Naive thymus-derived CD4-positive, alpha-beta T cell (primary cell): ENCODE measurements around the gene PRKAG2. TPM values are rescaled to one million over a fixed set of nuclear protein-coding genes. Genes with fewer than 3 reads are reported as not detected.

ENCODE experiments used
- ATAC-seq: fragments of 150-1000 bp; cut with Tn5 transposase; 2 replicates; pipeline ENCODE4 v1.10.0; 2021; ENCODE audit warnings: mild to moderate bottlenecking, moderate library complexity
- CTCF ChIA-PET: fragments of 350-600 bp; sonication (Branson Sonifier 250); formaldehyde crosslinking; loops from one replicate; lab custom pipeline; 2021; ENCODE audit warnings: antibody characterized with exemption; lab: Charles Lee
- POLR2A ChIA-PET: fragments of 350-600 bp; sonication (Branson Sonifier 250); formaldehyde crosslinking; loops from one replicate; lab custom pipeline; 2021; ENCODE audit warnings: antibody characterized with exemption, inconsistent platforms; lab: Charles Lee
- DNase-seq, 9 donors: peaks; one replicate each; pipeline versions ENCODE4 v3.0.0 to v3.0.0-alpha.2; 2020 to 2022; ENCODE audit warnings: mixed read lengths in 1 of 9
- H3K27ac ChIP-seq: one replicate; pipeline ENCODE4 v1.7.0; 2013; ENCODE audit warnings: mild to moderate bottlenecking, low read depth, low read length, moderate library complexity
- H3K27me3 ChIP-seq, 2 donors: one replicate each; pipeline ENCODE4 v1.7.0; 2013; ENCODE audit warnings: low read length in 2 of 2, mild to moderate bottlenecking in 2 of 2, moderate library complexity in 2 of 2; ENCODE audit not compliant: control insufficient read depth in 2 of 2, insufficient read depth in 2 of 2
- H3K36me3 ChIP-seq, 3 experiments: 1 replicate in 2 of 3; 2 replicates in 1 of 3; pipeline ENCODE4 v1.7.0; 2013; ENCODE audit warnings: low read length in 3 of 3, mild to moderate bottlenecking in 3 of 3, moderate library complexity in 1 of 3; ENCODE audit not compliant: insufficient read depth in 3 of 3, control insufficient read depth in 2 of 3
- H3K4me1 ChIP-seq, 2 donors: one replicate each; pipeline ENCODE4 v1.7.0; 2013; ENCODE audit warnings: low read length in 2 of 2, mild to moderate bottlenecking in 2 of 2, moderate library complexity in 1 of 2; ENCODE audit not compliant: control insufficient read depth in 2 of 2, insufficient read depth in 2 of 2
- H3K4me3 ChIP-seq: 2 replicates; pipeline ENCODE4 v1.7.0; 2013; ENCODE audit warnings: mild to moderate bottlenecking, low read length
- H3K9me3 ChIP-seq, 3 experiments: 1 replicate in 2 of 3; 2 replicates in 1 of 3; pipeline ENCODE4 v1.7.0; 2013; ENCODE audit warnings: low read length in 3 of 3; ENCODE audit not compliant: control insufficient read depth in 2 of 3
- H3K27ac Mint-ChIP-seq, 9 donors: one replicate each; pipeline ENCODE4 v1.8.0; 2020 to 2022; ENCODE audit warnings: mixed read lengths in 9 of 9, mild to moderate bottlenecking in 8 of 9, moderate library complexity in 5 of 9, inconsistent platforms in 2 of 9
- H3K27me3 Mint-ChIP-seq, 5 donors: one replicate each; pipeline ENCODE4 v1.8.0; 2021 to 2022; ENCODE audit warnings: mixed read lengths in 5 of 5, mild to moderate bottlenecking in 1 of 5
- H3K36me3 Mint-ChIP-seq, 5 donors: one replicate each; pipeline ENCODE4 v1.8.0; 2020 to 2022; ENCODE audit warnings: mixed read lengths in 5 of 5, mild to moderate bottlenecking in 3 of 5, inconsistent platforms in 1 of 5
- H3K4me1 Mint-ChIP-seq, 7 donors: one replicate each; pipeline ENCODE4 v1.8.0; 2020 to 2022; ENCODE audit warnings: mixed read lengths in 7 of 7, mild to moderate bottlenecking in 3 of 7, inconsistent platforms in 1 of 7
- H3K4me3 Mint-ChIP-seq, 10 donors: one replicate each; pipeline ENCODE4 v1.8.0; 2020 to 2022; ENCODE audit warnings: mild to moderate bottlenecking in 10 of 10, mixed read lengths in 10 of 10, moderate library complexity in 6 of 10, inconsistent platforms in 2 of 10
- H3K9me3 Mint-ChIP-seq, 11 donors: one replicate each; pipeline ENCODE4 v1.8.0; 2020 to 2022; ENCODE audit warnings: mixed read lengths in 11 of 11, mild to moderate bottlenecking in 4 of 11, inconsistent platforms in 1 of 11, moderate library complexity in 1 of 11
- intact Hi-C, 2 donors: fragments of 100-400 bp; cut with micrococcal nuclease; formaldehyde crosslinking; loops; one replicate each; pipeline ENCODE4 v1.15.1; 2023
- polyA plus RNA-seq, 2 donors: library from polyadenylated mRNA; unstranded; fragments of 300-500 nt; fragmentation: Illumina TruSeq; gene quantifications; one replicate each; pipeline ENCODE4 v1.2.3, GENCODE V29; 2021
- total RNA-seq, 6 experiments: library from RNA in 5 of 6; stranded (reverse) in 5 of 6; gene quantifications; 1 replicate in 5 of 6; 2 replicates in 1 of 6; pipeline ENCODE4 v1.2.3 and lab custom pipeline; 2021 to 2026

PRKAG2 gene
- total and polyA plus RNA-seq, 7 experiments from 2014 or later, result 15.0 to 74.4 (median 55.7) TPM

DNA sequence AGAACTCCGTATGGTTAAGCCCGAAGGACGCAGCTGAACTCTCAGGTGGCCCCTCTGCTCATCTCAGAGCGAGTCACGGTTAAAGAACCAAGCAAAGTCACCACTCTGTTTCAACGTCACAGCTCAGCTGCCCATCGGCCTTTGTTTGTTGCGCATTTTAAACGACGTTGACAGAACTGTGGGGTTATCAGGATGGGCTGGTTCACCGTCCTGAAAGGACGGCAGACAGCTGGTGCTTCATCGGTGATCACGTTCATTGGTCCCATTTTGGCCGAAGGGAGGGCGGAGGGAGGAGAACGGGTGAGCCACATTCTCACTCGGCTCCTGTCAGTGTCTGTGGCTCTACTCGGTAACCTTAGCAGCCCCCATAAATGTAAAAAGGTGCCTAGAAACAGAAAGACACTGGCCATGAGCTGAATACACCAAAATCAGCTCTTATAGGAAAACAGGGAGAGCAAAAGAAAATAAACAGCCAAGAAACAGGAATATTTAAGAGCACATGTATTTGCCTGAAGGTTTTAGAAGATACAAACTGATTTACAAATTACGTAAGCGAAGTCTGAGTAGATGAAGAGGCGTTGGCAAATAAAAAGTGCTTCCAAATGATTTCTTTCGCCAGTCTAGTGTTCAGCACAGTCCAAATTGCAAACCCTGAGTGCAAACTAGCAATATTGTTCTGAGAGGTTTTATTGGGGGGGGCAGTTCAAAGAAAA is 8.4 kb downstream of the PRKAG2 start:
- peaks cover 0 to 4% (median 0%) of the 10 kb centered on the region in 5 donors for H3K27me3 Mint-ChIP-seq
- Histone ChIP-seq H3K9me3 (no peaks in the 10 kb centered on the region), H3K4me3 (no peak overlapping the region), H3K36me3 (no peaks in the 10 kb centered on the region), H3K27ac (no peak overlapping the region), H3K27me3 (no peaks in the 10 kb centered on the region), H3K4me1 (no peaks in the 10 kb centered on the region)
- peak overlapping the region in 2 of 9 donors; percentile 4 to 21 for H3K27ac Mint-ChIP-seq
- CTCF ChIA-PET, result no interaction called here
- peaks cover 0 to 74% (median 64%) of the 10 kb centered on the region in 7 donors for H3K4me1 Mint-ChIP-seq
- H3K36me3 Mint-ChIP-seq, result peaks cover 0 to 12% (median 0%) of the 10 kb centered on the region in 5 donors
- POLR2A ChIA-PET, result no interaction called here
- H3K4me3 Mint-ChIP-seq, result no peak overlapping the region
- no peak for DNase-seq
- intact Hi-C loops, result no loop called here
- no peaks in the 10 kb centered on the region for H3K9me3 Mint-ChIP-seq
- ATAC-seq, result no peak

DNA sequence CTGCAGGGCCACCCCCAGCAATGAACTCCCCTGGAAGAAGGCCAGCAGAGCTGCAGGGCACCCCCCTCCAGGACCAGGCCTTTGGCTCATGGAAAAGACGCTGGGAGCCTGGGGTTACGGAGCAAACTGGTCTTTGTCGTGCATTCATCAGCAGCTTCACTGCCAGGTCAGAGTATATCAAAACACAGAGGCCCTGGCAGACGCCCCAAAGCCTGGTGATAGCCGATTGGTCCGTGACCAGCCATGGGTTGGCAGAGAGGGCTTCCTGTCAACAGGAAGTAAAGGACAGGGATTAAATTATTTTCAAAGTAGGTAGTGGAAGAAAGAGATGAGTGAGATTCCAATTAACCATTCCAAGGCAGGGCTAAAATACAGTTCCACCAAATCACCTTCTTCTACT is 9.0 kb downstream of the PRKAG2 start:
- Histone ChIP-seq H3K36me3 (no peaks in the 10 kb centered on the region), H3K9me3 (no peaks in the 10 kb centered on the region), H3K4me3 (no peak overlapping the region), H3K4me1 (no peaks in the 10 kb centered on the region), H3K27me3 (no peaks in the 10 kb centered on the region), H3K27ac (no peak overlapping the region)
- Mint-ChIP-seq H3K4me3 (no peak overlapping the region), H3K9me3 (no peaks in the 10 kb centered on the region), H3K27ac (peak overlapping the region in 1 of 9 donors; percentile 38), H3K4me1 (peaks cover 0 to 68% (median 58%) of the 10 kb centered on the region in 7 donors), H3K36me3 (peaks cover 0 to 12% (median 0%) of the 10 kb centered on the region in 5 donors), H3K27me3 (peaks cover 0 to 2% (median 0%) of the 10 kb centered on the region in 5 donors)
- ChIA-PET CTCF (no interaction called here), POLR2A (no interaction called here)
- ATAC-seq (no peak), DNase-seq (no peak)
- intact Hi-C loops, result no loop called here

DNA sequence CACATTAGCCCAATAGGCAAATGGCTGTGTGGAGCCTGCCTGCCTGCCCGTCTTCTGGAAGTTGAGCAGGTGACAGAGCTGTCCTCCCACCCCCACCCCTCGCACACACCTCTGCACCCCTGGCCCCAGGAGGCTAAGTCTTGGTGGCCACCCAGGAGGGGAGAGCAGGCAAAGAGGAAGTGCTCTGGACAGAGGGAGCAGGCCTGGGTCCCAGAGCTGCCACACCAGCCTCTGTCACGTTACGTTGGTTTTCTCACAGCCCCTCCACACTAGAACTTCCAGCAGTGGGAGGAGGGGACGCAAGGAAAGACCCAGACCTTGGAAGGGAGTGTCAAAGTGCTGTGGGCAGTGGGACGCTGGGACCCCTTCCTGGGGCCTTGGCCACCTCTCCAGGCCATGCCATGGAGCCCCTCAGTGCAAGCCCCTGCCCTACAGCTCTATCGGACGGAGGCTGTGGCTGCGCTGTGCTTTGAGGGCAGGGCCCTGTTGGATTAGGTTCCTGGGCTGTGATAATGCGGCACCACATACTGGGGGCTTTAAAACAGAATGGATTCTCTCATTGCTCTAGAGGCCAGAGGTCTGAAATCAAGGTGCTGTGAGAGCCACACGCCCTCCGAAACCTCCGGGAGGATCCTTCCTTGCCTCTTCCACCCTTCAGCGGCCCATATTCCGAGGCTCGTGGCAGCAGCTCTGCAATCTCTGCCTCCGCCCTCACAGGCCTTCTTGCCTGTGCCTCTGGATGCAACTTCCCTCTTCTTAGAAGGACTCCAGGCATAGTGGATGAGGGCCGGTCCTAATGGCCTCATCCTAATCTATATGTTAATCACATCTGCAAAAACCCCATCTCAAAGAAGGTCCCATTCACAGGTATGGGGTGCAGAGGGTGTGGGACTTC is 9.9 kb downstream of the PRKAG2 start:
- H3K27ac Mint-ChIP-seq, result peak overlapping the region in 2 of 9 donors; percentile 37 to 51
- Histone ChIP-seq H3K4me3 (no peak overlapping the region), H3K36me3 (no peaks in the 10 kb centered on the region), H3K4me1 (no peaks in the 10 kb centered on the region), H3K9me3 (no peaks in the 10 kb centered on the region), H3K27me3 (no peaks in the 10 kb centered on the region), H3K27ac (no peak overlapping the region)
- no peaks in the 10 kb centered on the region for H3K9me3 Mint-ChIP-seq
- intact Hi-C loops, result no loop called here
- no peak overlapping the region for H3K4me3 Mint-ChIP-seq
- POLR2A ChIA-PET, result no interaction called here
- DNase-seq, result no peak
- ATAC-seq, result no peak
- CTCF ChIA-PET, result interaction anchor here (1.0 kb wide), 1 partner anchor 10 kb away, joined by 3 read pairs; the partner anchor contains the start of gene PRKAG2
- peaks cover 0 to 2% (median 0%) of the 10 kb centered on the region in 5 donors for H3K27me3 Mint-ChIP-seq
- H3K4me1 Mint-ChIP-seq, result peaks cover 0 to 67% (median 55%) of the 10 kb centered on the region in 7 donors
- peaks cover 0 to 13% (median 0%) of the 10 kb centered on the region in 5 donors for H3K36me3 Mint-ChIP-seq

DNA sequence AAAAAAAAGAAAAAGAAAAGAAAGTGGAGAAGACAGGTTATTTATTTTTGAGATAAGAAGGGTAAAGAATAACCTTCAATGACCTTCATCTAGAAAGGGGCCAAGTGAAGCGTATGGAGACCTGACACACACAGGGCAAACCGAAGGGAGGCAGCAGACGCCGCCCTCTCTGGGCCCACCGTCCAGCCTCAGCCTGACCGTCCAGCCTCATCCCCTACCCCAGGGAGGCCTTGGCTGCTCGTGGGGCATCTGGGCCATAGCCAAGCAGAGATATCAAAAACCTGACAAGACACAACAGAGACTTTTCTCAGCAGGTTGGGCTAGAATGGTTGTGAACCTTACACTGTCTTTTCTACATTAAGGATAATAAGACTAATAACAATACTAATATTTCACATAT is 10.9 kb downstream of the PRKAG2 start:
- no peak overlapping the region for H3K4me3 ChIP-seq
- Mint-ChIP-seq H3K9me3 (no peaks in the 10 kb centered on the region), H3K27me3 (peaks cover 0 to 2% (median 0%) of the 10 kb centered on the region in 5 donors), H3K4me3 (no peak overlapping the region), H3K4me1 (peaks cover 0 to 63% (median 49%) of the 10 kb centered on the region in 7 donors), H3K27ac (no peak overlapping the region), H3K36me3 (peaks cover 0 to 14% (median 0%) of the 10 kb centered on the region in 5 donors)
- ATAC-seq (no peak), DNase-seq (no peak)
- H3K36me3 ChIP-seq, result no peaks in the 10 kb centered on the region
- H3K4me1 ChIP-seq, result no peaks in the 10 kb centered on the region
- ChIA-PET CTCF (interaction anchor here (1.0 kb wide), 1 partner anchor 11 kb away, joined by 3 read pairs; the partner anchor contains the start of gene PRKAG2), POLR2A (interaction anchor here (0.6 kb wide), 1 partner anchor 380 kb away, joined by 4 read pairs; no protein-coding TSS in a partner anchor)
- intact Hi-C loops, result no loop called here
- no peaks in the 10 kb centered on the region for H3K9me3 ChIP-seq
- no peak overlapping the region for H3K27ac ChIP-seq
- H3K27me3 ChIP-seq, result no peaks in the 10 kb centered on the region

DNA sequence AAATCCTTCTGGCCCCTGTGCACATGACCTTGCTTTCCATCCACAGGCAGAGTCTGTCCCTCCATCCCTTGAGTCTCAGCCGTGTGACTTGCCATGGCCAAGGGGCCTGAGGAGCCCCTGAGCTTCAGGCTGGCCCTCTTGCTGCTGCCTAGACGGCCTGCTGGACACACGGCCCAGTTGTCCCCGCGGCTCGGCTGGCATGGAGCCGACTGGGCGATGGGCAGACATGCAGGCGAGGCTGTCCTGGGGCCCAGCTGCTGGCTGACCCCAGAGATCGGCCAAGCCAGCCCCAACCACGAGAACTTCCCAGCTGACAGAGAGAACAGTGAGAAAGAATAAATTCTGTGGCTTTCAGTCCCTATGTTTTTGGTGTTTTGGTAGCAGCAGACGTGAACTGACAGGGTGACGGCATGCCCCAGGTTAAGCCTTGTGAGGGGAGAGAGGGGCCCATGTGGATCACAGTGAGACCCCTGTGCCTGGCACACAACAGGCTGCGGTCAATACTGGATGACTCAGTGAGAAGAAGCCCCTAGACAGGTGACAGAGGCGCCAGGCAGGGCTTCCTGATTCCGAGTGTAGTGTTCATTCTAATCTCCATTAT is 11.7 kb downstream of the PRKAG2 start:
- H3K27me3 Mint-ChIP-seq, result no peaks in the 10 kb centered on the region
- no peak for DNase-seq
- no peak for ATAC-seq
- no peaks in the 10 kb centered on the region for H3K4me1 ChIP-seq
- intact Hi-C loops, result no loop called here
- H3K27ac ChIP-seq, result no peak overlapping the region
- H3K4me3 Mint-ChIP-seq, result no peak overlapping the region
- CTCF ChIA-PET, result no interaction called here
- H3K27me3 ChIP-seq, result no peaks in the 10 kb centered on the region
- H3K4me3 ChIP-seq, result no peak overlapping the region
- peaks cover 0 to 14% (median 0%) of the 10 kb centered on the region in 5 donors for H3K36me3 Mint-ChIP-seq
- POLR2A ChIA-PET, result interaction anchor here (0.6 kb wide), 1 partner anchor 381 kb away, joined by 4 read pairs; no protein-coding TSS in a partner anchor
- H3K36me3 ChIP-seq, result no peaks in the 10 kb centered on the region
- peak overlapping the region in 1 of 9 donors; percentile 25 for H3K27ac Mint-ChIP-seq
- H3K4me1 Mint-ChIP-seq, result peaks cover 0 to 58% (median 47%) of the 10 kb centered on the region in 7 donors
- no peaks in the 10 kb centered on the region for H3K9me3 ChIP-seq
- H3K9me3 Mint-ChIP-seq, result no peaks in the 10 kb centered on the region

DNA sequence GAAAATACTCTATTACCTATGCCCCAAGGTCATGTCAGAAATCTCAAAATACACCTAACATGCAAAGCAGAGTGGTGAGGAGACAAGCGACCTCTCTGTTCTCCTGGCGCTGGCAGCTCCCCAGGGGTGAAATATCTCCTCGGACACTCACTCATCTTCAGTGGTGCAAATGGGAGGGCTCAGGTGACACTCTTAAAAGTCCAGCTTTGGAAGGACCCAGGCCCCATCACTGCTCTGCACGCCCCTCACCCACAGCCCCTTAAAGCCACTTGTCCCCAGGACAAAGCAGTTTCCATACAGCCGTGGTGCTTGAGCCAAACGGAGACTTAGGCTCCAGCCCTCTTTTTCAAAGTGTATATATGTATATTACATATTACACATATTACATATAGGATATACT is 12.4 kb downstream of the PRKAG2 start:
- Histone ChIP-seq H3K27ac (no peak overlapping the region), H3K36me3 (peaks cover 0 to under 1% (median 0%) of the 10 kb centered on the region in 3 experiments), H3K4me3 (no peak overlapping the region), H3K9me3 (no peaks in the 10 kb centered on the region), H3K27me3 (no peaks in the 10 kb centered on the region), H3K4me1 (no peaks in the 10 kb centered on the region)
- intact Hi-C loops, result no loop called here
- Mint-ChIP-seq H3K4me3 (no peak overlapping the region), H3K36me3 (peaks cover 0 to 17% (median 0%) of the 10 kb centered on the region in 5 donors), H3K4me1 (peaks cover 0 to 52% (median 44%) of the 10 kb centered on the region in 7 donors), H3K9me3 (no peaks in the 10 kb centered on the region), H3K27me3 (no peaks in the 10 kb centered on the region), H3K27ac (peak overlapping the region in 1 of 9 donors; percentile 60)
- no peak for DNase-seq
- ChIA-PET CTCF (no interaction called here), POLR2A (no interaction called here)
- ATAC-seq, result no peak
